Activated CD4-positive, alpha-beta T cell treated with anti-CD3 and anti-CD28 coated beads for 48 hours (primary cell): ENCODE results near the gene CNN2.
A peak's percentile ranks its signal among the peaks of the same experiment; 100 is the strongest.

Experiments
- DNase-seq: peaks from one replicate; pipeline ENCODE4 v3.0.0-alpha.2; 2020

CNN2 gene

DNA sequence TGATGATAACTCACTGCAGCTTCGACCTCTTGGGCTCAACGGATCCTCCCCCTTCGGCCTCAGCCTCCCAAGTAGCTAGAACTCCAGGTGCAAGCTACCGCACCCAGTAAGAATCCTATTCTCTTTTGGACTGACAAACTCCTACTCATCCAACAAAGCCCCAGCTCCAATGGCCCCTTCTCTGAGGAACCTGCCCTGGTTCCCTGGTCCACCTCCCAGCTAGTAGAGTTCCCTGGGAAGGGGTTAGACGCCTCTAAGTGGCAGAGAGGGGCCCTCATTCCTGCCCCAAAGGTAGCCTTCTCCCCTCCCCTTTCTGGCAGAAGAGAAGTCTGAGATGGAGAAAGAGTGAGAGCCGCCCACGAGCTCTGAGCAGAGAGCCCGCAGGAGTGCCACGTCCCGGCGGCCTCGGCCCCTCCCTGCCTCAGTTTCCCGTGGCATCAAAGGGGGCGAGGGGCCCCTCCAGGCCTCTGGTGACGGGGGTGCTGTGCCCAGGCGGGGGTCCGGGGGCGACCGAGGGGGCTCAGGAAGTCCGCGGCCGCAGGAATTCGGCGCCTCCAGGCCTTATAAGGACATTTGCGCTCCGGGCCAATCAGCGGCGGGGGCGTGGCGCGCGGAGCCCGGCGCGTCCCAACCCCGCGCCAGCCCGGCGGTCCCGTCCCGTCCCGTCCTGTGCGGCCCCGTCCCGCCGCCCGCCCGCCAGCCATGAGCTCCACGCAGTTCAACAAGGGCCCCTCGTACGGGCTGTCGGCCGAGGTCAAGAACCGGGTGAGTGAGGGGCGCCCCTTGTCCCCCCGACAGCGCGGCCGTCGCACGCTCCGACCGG lies at the start of gene CNN2:
Gene CNN2 (plus strand): TSS at position 649 of the 823 bp plus-strand sequence. CDS start 54 bp downstream, at position 703.
- peak; percentile 77 for DNase-seq

GRCh38 chr19:977058-977464 lies 49.3 kb upstream of the CNN2 start:
- no peak for DNase-seq

DNA sequence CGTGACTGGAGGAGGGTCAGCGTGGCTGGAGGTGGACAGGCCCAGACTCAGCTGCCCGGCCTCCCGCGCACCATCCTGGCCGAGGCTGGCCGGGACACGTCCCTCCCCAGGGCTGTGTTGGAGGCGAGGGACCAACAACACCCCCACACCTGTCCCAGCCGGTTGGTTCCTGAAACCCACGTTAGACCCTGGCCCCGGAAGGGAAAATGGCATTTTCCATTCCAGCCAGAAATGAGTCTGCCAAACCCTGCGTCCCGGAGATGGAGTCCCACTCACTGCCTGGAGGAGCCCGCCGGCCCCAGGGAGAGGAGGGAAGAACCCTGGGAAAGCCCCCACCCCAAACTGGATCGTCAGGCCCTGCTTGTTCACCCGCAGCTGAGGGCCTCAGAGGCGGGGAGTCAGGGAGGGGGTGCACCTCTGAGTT lies 47.1 kb upstream of the CNN2 start:
- no peak for DNase-seq

DNA sequence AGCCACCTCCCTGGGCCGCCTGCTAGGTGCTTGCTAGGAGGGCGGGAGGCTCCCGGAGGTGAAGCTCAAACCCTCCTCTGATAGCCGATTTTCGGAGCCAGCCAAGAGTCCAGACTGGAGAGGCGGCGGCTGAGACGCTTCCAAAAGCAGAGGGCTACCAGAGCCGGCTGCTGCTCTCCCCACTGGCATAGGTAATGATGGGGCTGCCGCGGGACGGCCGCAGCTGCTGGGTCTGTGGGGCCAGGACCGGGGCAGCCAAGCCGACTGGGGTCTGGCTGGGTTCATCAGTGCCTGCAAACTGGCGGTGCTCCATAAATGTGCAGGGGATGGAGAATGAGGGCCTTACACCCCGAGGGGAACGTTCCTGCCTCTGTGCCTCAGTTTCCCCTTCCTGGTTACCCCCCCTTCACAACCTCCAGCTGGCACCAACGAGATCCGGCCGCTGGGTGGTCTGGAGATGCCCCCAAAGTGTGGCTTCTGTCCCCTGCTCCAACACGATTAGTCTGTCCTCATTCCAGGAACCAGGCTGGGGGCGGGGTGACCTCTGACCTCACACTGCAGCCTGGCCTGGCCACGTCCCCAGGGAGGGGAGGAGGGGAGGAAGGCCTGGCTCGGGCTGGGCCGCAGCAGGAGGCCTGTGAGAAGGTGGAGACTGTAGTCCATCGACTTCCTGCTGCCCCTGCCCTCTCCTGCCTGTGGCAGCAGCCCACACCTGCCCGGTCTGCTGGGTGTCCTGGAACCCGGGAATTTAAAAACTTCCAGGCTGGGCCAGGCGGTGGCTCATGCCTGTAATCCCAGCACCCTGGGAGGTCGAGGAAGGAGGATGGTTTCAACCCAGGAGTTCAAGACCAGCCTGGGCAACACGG lies 46.0 kb upstream of the CNN2 start:
- DNase-seq = no peak

GRCh38 chr19:982567-983170 lies 43.7 kb upstream of the CNN2 start:
- DNase-seq = peak; percentile 81

DNA sequence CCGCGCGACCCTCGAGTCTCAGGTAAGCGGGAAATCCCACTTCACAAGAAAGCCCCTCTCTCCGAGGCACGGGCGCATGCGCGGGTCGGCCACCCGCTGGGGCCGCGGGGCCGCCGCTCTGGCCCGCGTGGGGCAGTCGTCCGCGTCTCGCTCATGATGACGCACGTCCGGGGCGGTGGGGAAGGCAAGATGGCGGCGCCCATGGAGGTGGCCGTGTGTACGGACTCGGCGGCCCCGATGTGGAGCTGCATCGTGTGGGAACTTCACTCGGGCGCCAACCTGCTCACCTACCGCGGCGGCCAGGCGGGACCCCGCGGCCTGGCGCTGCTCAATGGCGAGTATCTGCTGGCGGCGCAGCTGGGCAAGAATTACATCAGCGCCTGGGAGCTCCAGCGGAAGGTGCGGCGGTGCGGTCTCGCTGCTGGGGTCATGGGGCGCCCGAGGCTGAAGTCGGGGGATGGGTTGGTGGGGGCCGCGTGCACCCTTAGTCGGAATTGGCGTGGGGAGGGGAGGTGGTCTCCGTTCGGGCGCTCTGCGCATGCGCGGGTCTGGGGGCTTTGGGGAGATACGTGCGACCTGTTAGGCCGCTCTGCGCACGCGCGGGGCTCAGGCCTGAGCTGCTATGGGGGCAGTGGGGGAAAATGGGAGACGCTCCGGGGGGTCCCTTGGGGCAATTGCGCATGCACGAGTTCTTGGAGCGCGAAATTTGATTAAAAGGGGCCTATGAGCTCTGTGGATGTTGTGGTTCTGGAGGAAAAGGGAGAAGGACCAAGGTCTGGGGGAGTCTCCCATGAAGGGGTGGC lies 42.0 kb upstream of the CNN2 start, which contains the start of gene WDR18:
Gene WDR18 (plus strand): TSS at position 181 of the 803 bp plus-strand sequence. CDS start 9 bp downstream, at position 190.
- DNase-seq = peak; percentile 95

DNA sequence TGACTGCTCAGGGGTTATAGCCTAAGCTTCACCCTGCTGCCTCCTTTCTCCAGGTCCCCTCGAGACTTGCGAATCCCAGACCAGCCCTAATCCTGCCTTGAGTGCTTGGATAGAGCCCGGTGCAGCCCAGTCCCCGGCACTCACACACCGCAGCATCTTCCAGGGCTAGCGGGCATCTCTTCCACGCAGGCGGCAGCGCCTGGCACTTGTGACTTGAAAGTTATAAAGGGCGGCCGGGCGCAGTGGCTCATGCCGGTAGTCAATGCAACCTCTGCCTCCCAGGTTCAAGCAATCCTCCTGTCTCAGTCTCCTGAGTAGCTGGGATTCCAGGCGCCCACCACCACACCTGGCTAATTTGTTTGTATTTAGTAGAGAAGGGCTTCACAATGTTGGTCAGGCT lies 40.3 kb upstream of the CNN2 start:
- no peak for DNase-seq

DNA sequence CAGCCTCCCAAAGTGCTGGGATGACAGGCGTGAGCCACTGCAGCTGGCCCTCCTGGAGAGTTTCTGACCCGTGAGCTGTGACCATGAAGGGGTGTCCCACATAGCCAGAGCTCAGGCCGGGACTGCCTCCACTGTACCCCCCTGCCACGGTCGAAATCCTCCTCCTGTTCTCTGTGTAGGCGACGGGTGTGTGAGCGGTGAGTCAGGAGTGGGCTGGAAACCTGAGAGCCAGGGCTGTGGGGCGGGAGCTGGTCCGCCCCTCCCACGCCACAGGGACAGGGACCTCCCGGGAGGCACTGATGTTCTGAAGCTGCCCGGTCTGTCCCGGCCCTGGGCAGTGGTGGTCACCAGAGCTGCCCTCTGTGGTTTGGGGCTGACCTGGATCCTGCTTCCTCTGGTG lies 38.3 kb upstream of the CNN2 start:
- DNase-seq = no peak

DNA sequence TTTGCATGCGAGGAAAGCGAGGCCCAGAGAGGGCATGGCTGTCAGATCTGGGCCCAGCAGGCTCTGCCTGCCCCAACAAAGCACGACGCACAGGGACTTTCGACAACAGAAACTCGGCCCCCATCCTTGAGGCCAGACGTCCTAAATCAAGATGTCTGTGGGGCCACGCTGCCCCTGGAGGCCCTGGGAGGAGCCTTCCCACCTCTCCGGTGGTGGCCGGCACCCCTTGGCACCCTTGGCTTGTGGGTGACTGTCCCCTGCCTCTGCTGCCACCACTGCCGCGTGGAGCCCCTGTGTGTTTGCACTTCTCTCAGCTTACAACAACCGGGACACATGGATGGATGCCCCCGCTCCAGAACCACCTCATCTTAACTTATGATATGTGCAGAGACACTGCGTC lies 37.9 kb upstream of the CNN2 start:
- DNase-seq = no peak

GRCh38 chr19:989381-990081 lies 36.9 kb upstream of the CNN2 start:
- DNase-seq = no peak

GRCh38 chr19:990119-990571 lies 36.3 kb upstream of the CNN2 start:
- DNase-seq = no peak

GRCh38 chr19:990746-991145 lies 35.7 kb upstream of the CNN2 start:
- DNase-seq = no peak

GRCh38 chr19:991174-991931 lies 35.1 kb upstream of the CNN2 start:
- DNase-seq = peak; percentile 89

GRCh38 chr19:991932-992669 lies 34.3 kb upstream of the CNN2 start:
- DNase-seq = no peak

GRCh38 chr19:992670-993055 lies 33.7 kb upstream of the CNN2 start:
- no peak for DNase-seq

- DNase-seq = no peak
Observed at GRCh38 chr19:993361-993830, 33.0 kb upstream of the CNN2 start.

- DNase-seq = no peak
Observed at GRCh38 chr19:993831-994393, 32.5 kb upstream of the CNN2 start.

- DNase-seq = no peak
Observed at GRCh38 chr19:994516-994915, 31.9 kb upstream of the CNN2 start.

DNA sequence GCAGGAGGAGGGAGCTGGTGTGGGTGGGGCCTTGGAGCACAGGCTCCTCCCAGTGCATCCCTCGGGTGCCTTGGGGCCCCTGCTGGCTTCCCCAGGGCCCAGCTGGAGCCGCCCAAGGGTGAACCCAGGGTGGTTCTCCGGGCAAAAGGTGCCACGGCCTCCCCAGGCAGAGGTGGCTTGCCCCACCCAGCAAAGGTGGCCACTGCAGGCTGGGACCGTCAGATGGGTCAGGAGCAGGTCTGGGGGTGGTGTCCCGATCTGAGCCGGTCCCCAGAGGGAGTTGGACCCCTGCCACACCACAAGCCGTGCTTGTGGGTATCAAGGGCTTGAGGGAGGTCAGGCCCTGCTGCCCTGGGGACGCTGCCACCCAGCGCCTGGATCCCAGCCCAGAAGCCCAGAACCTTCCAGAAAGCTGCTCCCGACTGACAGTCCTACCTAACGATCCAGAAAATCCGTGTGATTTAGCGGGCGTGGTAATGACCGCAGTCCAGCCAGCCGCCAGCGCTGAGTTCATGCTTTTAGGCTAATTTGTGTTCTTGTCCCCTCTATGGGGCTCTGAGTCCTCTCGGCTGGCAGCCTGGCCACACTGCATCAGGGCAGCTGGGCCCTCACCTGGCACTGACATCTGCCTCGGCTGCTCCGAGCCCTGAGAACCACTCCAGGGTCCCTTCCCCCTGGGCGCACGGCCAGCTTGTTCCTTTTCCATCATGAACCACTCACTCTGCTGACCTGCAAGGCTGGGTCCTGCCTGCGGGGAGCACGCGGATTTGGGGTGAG lies 31.2 kb upstream of the CNN2 start:
- DNase-seq = no peak
